Effector CD4-positive, alpha-beta T cell (primary cell): ENCODE results near the gene NMB.

Source experiments
- DNase-seq: peaks from one replicate; pipeline ENCODE4 v3.0.0-alpha.2; 2020

NMB gene

DNA sequence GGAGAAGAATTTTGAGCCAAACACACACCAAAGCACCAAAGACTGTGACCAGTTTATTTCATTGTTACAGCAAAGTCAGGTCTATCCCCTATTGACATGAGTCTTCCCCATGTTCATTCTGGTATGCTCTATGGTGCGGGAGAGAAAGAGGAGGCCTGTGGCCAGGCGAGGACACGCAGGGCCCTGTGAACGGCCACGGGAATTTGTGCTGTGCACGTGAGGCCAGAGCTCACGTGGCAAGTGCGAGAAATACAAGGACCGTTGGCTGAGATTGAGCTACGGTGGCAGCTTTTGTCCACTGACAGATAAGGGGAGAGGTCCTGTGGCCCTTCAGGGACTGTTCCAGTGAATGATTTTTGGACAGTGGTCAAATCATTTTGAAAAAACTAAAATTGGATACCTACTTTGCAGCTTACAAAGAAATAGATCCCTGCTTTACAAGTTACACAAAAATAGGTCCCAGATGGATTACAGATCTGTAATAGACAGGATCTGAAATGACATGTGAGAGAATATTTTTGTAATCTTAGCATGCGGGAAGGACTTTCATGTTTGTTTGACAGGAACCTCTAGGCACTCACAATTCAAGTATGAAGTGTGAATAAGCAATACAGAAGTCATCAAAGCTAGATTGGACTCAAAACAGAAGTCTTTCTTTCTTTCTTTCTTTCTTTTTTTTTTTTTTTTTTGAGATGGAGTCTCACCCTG lies 48.0 kb downstream of the NMB start:
- no peak for DNase-seq

DNA sequence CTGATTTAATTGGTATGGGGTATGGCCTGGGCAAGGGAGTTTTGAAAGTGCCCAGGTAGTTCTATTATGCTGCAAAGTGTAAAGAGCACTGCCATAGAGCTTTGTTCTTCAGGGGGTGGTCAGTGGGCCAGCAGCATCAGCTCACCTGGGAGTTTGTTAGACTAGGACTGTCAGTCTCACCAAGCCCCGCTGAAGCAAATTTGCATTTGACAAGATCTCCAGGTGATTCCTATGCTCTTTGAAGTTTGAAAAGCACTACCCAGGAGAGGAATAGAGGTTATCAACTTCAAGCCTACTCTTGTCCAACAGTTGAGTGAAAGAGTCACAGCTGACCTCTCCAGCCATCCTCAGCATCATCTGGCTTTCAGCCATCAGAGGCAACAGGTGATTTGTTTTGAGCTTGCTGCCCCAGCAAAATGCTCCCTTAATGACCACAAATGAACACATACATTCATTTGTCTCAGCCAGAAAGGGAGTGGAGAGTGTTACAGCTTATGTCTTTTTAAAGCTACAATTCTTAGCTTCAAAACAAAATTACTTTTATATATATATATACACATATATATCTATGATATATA lies 49.2 kb downstream of the NMB start:
- no peak for DNase-seq

- no peak for DNase-seq
Observed at GRCh38 chr15:84606653-84607120, 51.3 kb downstream of the NMB start.

GRCh38 chr15:84605554-84605882 lies 52.5 kb downstream of the NMB start:
- DNase-seq, result no peak
